Endothelial cell of hepatic sinusoid (primary cell): ENCODE data around the gene TAGLN.
"Not testable (repeated sequence)": the region's sequence is repeated elsewhere in the genome, so short reads cannot be mapped to it uniquely, and the experiment has no call there.

ENCODE experiments used
- in situ Hi-C: cut with HindIII; loops from 2 replicates; pipeline ENCODE4 v1.10.0; 2017; ENCODE audit warnings: low sequenced_read_pairs

TAGLN gene

DNA sequence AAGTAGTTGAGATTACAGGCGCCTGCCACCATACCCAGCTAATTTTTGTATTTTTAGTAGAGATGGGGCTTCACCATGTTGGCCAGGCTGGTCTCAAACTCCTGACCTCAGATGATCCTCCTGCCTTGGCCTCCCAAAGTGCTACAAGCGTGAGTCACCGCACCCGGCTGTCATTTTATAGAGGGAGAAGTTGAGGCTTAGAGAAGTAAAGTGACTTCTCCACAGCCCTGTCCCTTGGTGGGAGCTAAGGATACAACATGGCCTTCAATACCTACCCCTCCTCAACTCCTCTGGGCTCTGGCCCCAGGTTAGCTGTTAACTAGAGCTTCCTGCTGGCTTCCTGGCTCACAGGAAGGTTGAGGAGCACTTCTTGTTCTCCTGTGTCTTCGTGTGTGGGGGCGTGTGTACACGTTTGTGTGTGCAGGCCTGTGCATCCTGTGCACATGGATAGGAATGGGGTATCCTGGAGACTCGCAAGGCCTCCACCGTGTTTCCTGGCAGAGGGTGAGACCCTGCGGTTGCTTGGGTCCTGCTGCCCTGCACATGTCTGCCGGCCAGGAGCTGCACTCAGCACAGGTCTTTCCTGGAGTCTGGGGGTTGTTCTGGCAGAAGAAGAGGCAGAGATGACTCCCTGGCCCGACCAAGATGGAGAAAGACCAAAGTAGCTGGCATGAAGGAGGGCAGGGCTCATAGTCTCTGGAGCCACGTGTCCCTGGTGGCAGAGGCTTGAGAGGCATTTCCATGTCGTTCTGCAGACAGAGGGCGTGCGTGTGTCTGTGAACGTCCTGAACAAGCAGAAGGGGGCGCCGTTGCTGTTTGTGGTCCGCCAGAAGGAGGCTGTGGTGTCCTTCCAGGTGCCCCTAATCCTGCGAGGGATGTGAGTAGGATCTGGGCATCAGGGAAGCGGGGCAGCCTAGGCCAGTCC, 18.2 kb upstream of the TAGLN start:
- in situ Hi-C loops = no loop called here

GRCh38 chr11:117181586-117182550, 17.3 kb upstream of the TAGLN start:
- in situ Hi-C loops = no loop called here

DNA sequence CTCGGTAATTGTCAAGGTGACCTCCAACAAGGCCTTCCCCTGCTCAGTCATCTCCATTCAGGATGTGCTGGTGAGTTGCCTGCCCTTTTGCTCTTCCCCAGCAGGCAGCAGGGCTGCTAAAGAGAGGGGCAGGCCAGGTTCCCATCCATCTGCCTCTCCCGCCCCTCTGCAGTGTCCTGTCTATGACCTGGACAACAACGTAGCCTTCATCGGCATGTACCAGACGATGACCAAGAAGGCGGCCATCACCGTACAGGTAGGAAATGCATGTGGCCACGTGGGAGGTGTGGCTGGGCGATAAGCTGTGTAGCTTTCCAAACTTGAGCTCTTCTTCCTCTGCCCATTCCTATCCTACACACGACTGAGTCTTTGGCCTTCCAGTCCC, 16.6 kb upstream of the TAGLN start:
- in situ Hi-C loops = no loop called here

- in situ Hi-C loops = not testable (repeated sequence)
Measured at GRCh38 chr11:117183178-117183577, 16.0 kb upstream of the TAGLN start.

DNA sequence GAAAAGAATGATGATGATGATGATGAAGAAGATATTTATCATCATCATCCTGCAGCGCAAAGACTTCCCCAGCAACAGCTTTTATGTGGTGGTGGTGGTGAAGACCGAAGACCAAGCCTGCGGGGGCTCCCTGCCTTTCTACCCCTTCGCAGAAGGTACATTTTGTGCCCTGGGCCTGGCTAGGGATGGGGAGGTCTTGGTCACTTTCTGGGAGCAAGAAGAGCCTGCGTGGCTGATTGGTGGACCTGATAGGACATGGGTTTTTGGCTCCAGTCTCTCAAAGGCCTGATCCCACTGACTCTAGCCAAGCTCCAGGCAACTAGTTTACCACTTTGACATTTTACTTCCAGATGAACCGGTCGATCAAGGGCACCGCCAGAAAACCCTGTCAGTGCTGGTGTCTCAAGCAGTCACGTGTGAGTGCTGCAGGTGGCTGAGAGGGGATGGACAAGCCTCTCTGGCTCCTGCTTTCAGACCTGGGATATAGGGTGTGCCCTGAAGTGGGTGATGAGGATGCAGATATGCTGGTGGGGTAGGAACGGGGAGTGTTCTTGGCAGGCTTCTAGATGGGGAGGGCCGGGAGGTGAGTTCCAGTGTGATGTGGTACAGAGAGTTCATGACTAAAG, 15.3 kb upstream of the TAGLN start:
- in situ Hi-C loops = no loop called here

GRCh38 chr11:117185736-117186430, 13.3 kb upstream of the TAGLN start:
- in situ Hi-C loops = no loop called here

GRCh38 chr11:117186431-117186761, 12.8 kb upstream of the TAGLN start:
- in situ Hi-C loops = no loop called here

GRCh38 chr11:117187007-117187406, 12.2 kb upstream of the TAGLN start:
- in situ Hi-C loops = no loop called here

DNA sequence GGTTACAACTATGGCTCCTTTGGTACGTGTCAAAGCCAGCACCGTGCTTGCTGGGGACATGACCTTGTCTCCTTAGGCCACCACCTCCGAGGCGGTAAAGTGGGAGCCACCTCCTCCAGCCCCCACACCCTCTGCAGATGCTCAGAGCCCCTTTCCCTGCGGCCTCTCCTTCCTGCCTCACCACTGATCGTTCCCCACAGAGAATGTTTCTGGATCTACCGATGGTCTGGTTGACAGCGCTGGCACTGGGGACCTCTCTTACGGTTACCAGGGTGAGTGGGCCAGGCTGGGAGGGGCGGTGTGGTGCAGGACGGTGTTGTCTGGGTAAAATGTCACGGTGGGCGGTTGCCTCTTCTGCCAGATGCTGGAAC, 11.8 kb upstream of the TAGLN start:
- in situ Hi-C loops = no loop called here

DNA sequence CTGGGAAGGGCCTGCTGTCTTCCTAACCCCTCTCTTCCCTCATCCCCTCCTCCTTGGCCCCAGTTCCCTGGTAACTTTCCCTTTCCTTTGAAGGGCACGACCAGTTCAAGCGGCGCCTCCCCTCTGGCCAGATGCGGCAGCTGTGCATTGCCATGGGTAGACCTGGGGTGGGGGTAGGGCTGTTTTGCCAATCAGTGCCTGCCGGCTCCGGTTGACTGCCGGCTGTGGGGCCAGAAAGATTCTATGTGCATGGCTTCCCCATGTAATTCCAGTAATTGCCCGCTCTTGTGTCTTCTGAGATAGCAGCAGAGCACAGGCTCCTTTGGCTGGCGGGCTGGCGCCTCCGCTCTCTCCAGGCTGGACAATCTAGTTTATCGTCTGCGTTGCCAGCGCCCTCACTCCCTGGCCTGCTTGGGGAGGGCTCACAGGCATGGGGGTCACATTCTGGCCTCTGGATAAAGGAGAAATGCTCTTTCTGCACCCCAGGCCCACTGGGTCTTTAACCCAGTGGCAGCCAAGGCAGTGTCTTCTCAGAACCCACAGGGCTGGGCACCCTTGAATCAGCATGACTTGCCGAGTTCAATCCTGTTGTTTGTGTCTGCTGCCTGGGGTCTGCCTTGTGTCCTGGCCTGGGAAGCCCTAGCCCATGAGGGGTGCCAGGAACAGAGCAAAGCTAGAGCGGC, 11.2 kb upstream of the TAGLN start:
- in situ Hi-C loops = no loop called here

DNA sequence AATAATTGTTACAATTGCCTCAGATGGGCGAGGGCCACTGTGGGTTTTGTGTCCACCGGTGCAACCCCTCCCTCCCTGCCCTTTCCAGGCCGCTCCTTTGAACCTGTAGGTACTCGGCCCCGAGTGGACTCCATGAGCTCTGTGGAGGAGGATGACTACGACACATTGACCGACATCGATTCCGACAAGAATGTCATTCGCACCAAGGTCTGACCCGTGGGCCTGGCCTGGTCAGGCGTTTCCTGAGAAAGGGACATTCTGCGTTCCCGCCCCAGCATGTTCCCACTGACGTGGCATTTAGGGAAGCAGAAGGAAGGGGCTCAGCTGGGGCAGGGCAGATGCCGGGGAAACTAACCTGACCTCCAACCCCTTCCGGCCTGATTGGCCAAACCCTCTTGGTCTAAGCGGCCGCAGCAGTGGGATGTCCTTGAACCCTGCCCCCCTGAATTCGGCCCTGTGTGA, 10.5 kb upstream of the TAGLN start:
- in situ Hi-C loops = no loop called here

GRCh38 chr11:117189191-117189940, 9.8 kb upstream of the TAGLN start:
- in situ Hi-C loops = no loop called here

DNA sequence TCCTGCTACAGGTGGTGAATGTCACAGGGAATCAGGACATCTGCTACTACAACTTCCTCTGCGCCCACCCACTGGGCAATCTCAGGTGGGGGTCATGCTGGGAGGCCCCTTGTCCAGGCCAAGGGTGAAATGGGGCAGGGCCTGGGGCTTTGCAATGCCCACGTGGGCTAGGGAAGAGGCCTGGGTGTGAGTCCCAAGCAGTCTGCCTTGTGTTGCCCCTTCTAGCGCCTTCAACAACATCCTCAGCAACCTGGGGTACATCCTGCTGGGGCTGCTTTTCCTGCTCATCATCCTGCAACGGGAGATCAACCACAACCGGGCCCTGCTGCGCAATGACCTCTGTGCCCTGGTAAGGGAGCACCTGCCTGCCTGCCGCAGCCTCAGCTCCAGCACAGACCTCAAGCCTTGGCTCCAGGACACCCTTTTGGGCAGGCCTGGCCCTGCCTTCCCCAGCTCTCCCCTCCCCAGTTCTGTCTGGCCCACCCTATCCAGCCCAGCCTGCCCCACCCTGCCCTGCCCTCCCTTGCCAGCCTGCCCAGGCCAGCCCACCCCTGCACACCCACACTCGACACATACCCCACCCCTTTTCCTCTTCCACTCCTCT, 9.1 kb upstream of the TAGLN start:
- in situ Hi-C loops = no loop called here

GRCh38 chr11:117191680-117192400, 7.3 kb upstream of the TAGLN start:
- in situ Hi-C loops = no loop called here

DNA sequence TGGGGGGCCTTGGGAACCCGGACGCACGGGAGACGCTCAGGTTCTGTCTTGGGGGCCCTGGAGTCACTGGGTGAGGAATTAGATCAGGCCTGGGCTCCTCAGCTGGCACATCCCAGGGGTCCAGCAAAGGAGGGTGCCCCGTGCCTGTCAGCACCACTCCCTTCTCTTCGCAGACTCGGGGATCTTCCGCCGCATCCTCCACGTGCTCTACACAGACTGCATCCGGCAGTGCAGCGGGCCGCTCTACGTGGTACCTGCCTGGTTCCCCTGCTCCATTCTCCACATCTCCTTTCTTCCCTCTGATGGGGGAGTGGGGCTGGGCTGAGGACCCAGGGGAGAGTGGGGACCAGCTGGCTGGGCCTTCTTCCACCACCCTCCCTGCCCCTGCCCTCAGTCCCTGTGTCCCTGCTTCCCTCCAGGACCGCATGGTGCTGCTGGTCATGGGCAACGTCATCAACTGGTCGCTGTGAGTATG, 6.7 kb upstream of the TAGLN start:
- in situ Hi-C loops = no loop called here

DNA sequence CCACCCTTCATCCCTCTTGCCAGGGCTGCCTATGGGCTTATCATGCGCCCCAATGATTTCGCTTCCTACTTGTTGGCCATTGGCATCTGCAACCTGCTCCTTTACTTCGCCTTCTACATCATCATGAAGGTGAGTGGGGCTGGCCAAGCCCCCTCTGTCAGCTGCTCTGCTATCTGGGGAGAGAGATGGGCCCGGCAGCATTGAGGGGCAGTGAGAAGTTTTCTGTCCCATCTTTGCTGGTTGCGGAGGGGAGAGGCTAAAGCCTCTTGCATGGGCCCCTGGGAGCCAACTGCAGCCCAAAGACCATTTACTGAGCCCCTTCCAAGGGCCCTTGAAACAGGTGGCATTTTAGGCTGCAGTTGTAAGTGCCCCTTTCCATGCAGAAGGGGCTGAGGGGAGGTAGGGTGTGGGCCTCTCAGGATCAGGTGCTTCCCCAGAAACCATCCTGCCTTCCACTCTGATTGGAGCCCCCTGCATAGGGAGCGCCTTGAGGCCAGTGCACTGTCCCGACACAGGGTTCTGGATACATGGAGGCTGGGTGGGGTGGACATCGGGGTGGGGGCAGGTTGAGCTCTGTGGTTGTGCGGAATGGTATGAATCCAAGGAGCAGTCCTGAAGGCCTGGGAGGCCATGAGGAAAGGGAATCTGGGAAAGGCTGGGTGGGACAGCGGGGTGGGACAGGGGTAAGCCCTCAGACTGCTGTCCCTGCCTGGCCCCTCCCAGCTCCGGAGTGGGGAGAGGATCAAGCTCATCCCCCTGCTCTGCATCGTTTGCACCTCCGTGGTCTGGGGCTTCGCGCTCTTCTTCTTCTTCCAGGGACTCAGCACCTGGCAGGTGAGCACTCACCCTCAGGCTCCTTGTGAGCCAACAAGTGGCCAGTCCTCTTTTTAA, 5.8 kb upstream of the TAGLN start:
- in situ Hi-C loops = no loop called here

- in situ Hi-C loops = no loop called here
Measured at GRCh38 chr11:117194267-117194666, 4.9 kb upstream of the TAGLN start.
